Heart left ventricle (tissue), 16 donors: ENCODE results near the gene PTPRK. TPM values are rescaled to one million over a fixed set of nuclear protein-coding genes. Genes with fewer than 3 reads are reported as not detected.
A peak's percentile ranks its signal among the peaks of the same experiment; 100 is the strongest.

Experiments used
- ATAC-seq, 4 donors: fragments of 200-7000 bp; cut with Tn5 transposase; one replicate each; pipeline ENCODE4 v1.9.1; 2020 to 2022; ENCODE audit warnings: moderate library complexity in 4 of 4, mild to moderate bottlenecking in 3 of 4, moderate number of reproducible peaks in 1 of 4
- DNase-seq, 5 donors: peaks; one replicate each; pipeline ENCODE4 v3.0.0-alpha.2; 2020
- H3K27ac ChIP-seq, 12 donors: fragments of 200-600 bp; sonication (generic) in 4 of 12; one replicate each; pipeline versions ENCODE4 v1.5.0 to v1.8.0; 2016 to 2022; ENCODE audit warnings: mild to moderate bottlenecking in 2 of 12
- H3K27me3 ChIP-seq, 9 donors: fragments of 200-600 bp; sonication (generic) in 2 of 9; one replicate each; pipeline versions ENCODE4 v1.5.1 to v1.8.0; 2016 to 2022; ENCODE audit warnings: mild to moderate bottlenecking in 3 of 9
- H3K36me3 ChIP-seq, 9 donors: fragments of 200-600 bp; sonication (generic) in 2 of 9; one replicate each; pipeline versions ENCODE4 v1.5.0 to v1.8.0; 2018 to 2022; ENCODE audit warnings: mild to moderate bottlenecking in 2 of 9
- H3K4me1 ChIP-seq, 12 donors: fragments of 200-600 bp; sonication (generic) in 4 of 12; one replicate each; pipeline versions ENCODE4 v1.5.0 to v1.8.0; 2016 to 2022; ENCODE audit warnings: mild to moderate bottlenecking in 3 of 12
- H3K4me3 ChIP-seq, 12 donors: fragments of 200-600 bp; sonication (generic) in 4 of 12; one replicate each; pipeline versions ENCODE4 v1.5.0 to v1.8.0; 2017 to 2022; ENCODE audit warnings: mild to moderate bottlenecking in 9 of 12, moderate library complexity in 4 of 12
- H3K9me3 ChIP-seq, 12 donors: fragments of 200-600 bp; sonication (generic) in 4 of 12; one replicate each; pipeline versions ENCODE4 v1.5.0 to v1.8.0; 2016 to 2022; ENCODE audit warnings: mild to moderate bottlenecking in 1 of 12
- POLR2A ChIP-seq, 2 donors: fragments of 450-650 bp; IDR thresholded peaks; one replicate each; pipeline ENCODE4 v1.6.1; 2017; ENCODE audit warnings: antibody characterized with exemption in 2 of 2, mild to moderate bottlenecking in 2 of 2, moderate library complexity in 2 of 2
- WGBS, 4 donors: extraction: QIAGEN DNeasy Blood & Tissue Kit in 2 of 4; methylation state at CpG; one replicate each; pipeline versions ENCODE4 v1.1.5 to v1.1.7; 2013 to 2018; 5-methylcytosine and 5-hydroxymethylcytosine counted together
- intact Hi-C, 10 donors: fragments of 100-400 bp; cut with DNase I; formaldehyde crosslinking; loops; one replicate each; pipeline versions ENCODE4 v1.11.1 to v1.14.2; 2022
- polyA plus RNA-seq, 2 donors: library from polyadenylated mRNA; stranded (reverse); fragments of 200-250 nt; gene quantifications; one replicate each; pipeline ENCODE4 v1.2.3, GENCODE V29; 2013
- total RNA-seq, 9 donors: library from RNA; depleted of rRNA in 2 of 9; stranded (reverse); fragments of >200 nt in 2 of 9; fragmentation: NEBNext Ultra II Directional in 3 of 9; extraction: Animal tissue kit (Norgen Biotek cat#: 25700) in 3 of 9; gene quantifications; one replicate each; pipeline versions ENCODE4 v1.1.0 to v1.2.4, GENCODE V29; 2016 to 2023
- TF ChIP-seq, protein P1 (sequence below), 12 donors: fragments of 200-600 bp; sonication (generic) in 4 of 12; IDR thresholded peaks; one replicate each; pipeline versions ENCODE4 v1.5.0 to v1.8.0; 2018 to 2022; ENCODE audit warnings: antibody characterized with exemption in 12 of 12, mild to moderate bottlenecking in 5 of 12
- donor health status: ischemic (EF 13 %, LVEDD 7.1; RV severe dilation, severe dysfunction).
- donor health status: healthy with polysubstance abuse.
- donor health status: DM: no; HTN: yes; CAD: no.
- donor health status: DM: no; HTN: no; CAD: no.
- donor health status: ischemic (EF 25% LVEDD 6.9; RV normal size, moderate dysfunction).
- donor health status: ischemic (EF 25% LVEDD 5.7; RV mildly dilated, moderate dysfunction).
- donor health status: healthy.
- donor health status: DM: yes; HTN: yes; CAD: no.
- donor health status: ischemic (EF 35%, LVEDD 5.7; RV mildly dilated, moderate dysfunction).
- donor health status: nonischemic (EF 11% LVEDD 7.7; RV severe dilation, severe dysfunction).
- donor health status: DM: yes; HTN: yes; CAD: no.
- donor health status: PGD.
- donor health status: ischemic (EF 29% LVEDD 5.4; RV normal size, mild dysfunction).
- donor health status: nonischemic (EF 23%, LVEDD 6.1; RV moderate dilation, normal function).

The PTPRK gene
- total and polyA plus RNA-seq, 11 donors = 5.4 to 50.8 (median 38.5) TPM

- H3K27me3 ChIP-seq = no peaks in the 10 kb centered on the region
- no peaks in the 10 kb centered on the region for H3K36me3 ChIP-seq
- DNase-seq (no peak), ATAC-seq (no peak)
- no peak for TF ChIP-seq POLR2A (IDR thresholded peaks at IDR 0.05)
- H3K9me3 ChIP-seq = no peaks in the 10 kb centered on the region
- H3K27ac ChIP-seq = no peak overlapping the region
- H3K4me1 ChIP-seq = peaks cover 0 to 24% (median 8%) of the 10 kb centered on the region in 12 donors
- H3K4me3 ChIP-seq = no peak overlapping the region
- intact Hi-C loops = loop anchor here in 1 of 10 donors (10.0 kb wide), 1 partner anchor 170 kb away; no protein-coding TSS in a partner anchor
- WGBS, 4 donors = 88 to 94% (median 91%) methylated on average over 4 of the region's 4 CpGs
Measured at GRCh38 chr6:128345278-128345677, 175.1 kb downstream of the PTPRK start.

GRCh38 chr6:128343706-128344105, 176.7 kb downstream of the PTPRK start:
- no peak for ATAC-seq
- H3K4me1 ChIP-seq = peaks cover 0 to 38% (median 19%) of the 10 kb centered on the region in 12 donors

DNA sequence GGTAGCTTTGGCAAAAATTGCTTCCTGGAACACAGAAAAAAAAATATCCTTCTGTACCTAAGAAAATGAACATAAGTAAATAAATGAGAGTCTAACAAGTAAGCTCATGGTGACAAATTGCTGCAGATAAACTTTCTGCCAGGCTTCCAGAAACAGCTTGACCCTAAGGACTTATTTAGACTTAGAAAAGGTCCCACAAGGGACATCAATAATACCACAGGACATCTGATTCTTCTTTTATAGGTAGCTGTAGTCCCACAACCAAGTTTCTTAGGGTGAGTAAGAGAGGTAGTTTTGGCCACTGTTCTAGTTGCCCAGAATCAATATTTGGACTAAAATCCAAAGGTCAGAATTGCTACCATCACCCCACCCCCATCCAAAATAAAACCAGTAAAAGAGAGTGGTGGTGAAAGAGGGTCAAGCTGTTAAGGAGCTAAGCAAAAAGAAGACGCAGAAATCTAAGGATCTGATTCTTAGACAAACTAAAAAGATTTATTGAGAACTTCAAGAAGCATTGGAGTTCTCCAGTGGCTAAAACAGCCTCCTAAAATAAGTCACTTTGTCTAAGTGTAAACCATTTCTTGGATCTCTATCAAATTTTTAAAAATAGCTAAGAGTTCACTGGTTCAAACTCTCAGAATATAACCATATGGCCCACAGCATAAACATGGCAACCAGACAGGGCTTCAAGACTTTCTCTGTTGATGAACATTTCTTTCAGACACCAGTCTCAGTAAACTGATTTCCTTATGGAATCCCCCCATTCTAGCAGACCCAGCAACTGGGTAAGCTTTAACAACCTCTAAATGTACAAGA, 180.6 kb downstream of the PTPRK start:
- intact Hi-C loops = loop anchor here in 4 of 10 donors (5.0 to 10.0 kb wide), 4 partner anchors 82 to 177 kb away; no protein-coding TSS in a partner anchor
- no peaks in the 10 kb centered on the region for H3K9me3 ChIP-seq
- 78 to 88% (median 85%) methylated on average over 1 of the region's 1 CpG for WGBS, 4 donors
- no peak for TF ChIP-seq POLR2A (IDR thresholded peaks at IDR 0.05)
- TF ChIP-seq, protein P1, sequence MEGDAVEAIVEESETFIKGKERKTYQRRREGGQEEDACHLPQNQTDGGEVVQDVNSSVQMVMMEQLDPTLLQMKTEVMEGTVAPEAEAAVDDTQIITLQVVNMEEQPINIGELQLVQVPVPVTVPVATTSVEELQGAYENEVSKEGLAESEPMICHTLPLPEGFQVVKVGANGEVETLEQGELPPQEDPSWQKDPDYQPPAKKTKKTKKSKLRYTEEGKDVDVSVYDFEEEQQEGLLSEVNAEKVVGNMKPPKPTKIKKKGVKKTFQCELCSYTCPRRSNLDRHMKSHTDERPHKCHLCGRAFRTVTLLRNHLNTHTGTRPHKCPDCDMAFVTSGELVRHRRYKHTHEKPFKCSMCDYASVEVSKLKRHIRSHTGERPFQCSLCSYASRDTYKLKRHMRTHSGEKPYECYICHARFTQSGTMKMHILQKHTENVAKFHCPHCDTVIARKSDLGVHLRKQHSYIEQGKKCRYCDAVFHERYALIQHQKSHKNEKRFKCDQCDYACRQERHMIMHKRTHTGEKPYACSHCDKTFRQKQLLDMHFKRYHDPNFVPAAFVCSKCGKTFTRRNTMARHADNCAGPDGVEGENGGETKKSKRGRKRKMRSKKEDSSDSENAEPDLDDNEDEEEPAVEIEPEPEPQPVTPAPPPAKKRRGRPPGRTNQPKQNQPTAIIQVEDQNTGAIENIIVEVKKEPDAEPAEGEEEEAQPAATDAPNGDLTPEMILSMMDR (IDR thresholded peaks at IDR 0.05) = no peak
- peak overlapping the region in 9 of 12 donors; percentile 3 to 62 (median 32) for H3K27ac ChIP-seq
- DNase-seq (no peak), ATAC-seq (peak in 2 of 4 donors; percentile 53 to 59)
- no peaks in the 10 kb centered on the region for H3K27me3 ChIP-seq
- peaks cover 0 to 33% (median 16%) of the 10 kb centered on the region in 12 donors for H3K4me1 ChIP-seq
- H3K36me3 ChIP-seq = no peaks in the 10 kb centered on the region
- H3K4me3 ChIP-seq = no peak overlapping the region

More at GRCh38 chr6:128343706-128344105, 176.7 kb downstream of the PTPRK start:
- H3K27me3 ChIP-seq = no peaks in the 10 kb centered on the region
- 80 to 87% (median 84%) methylated on average over 3 of the region's 3 CpGs for WGBS, 4 donors
- H3K9me3 ChIP-seq = no peaks in the 10 kb centered on the region
- H3K27ac ChIP-seq = no peak overlapping the region
- no peak for TF ChIP-seq POLR2A (IDR thresholded peaks at IDR 0.05)
- TF ChIP-seq, protein P1 (IDR thresholded peaks at IDR 0.05) = no peak
- no peak overlapping the region for H3K4me3 ChIP-seq
- intact Hi-C loops = loop anchor here in 2 of 10 donors (5.0 to 10.0 kb wide), 2 partner anchors 171 to 174 kb away; no protein-coding TSS in a partner anchor
- H3K36me3 ChIP-seq = no peaks in the 10 kb centered on the region
- no peak for DNase-seq

DNA sequence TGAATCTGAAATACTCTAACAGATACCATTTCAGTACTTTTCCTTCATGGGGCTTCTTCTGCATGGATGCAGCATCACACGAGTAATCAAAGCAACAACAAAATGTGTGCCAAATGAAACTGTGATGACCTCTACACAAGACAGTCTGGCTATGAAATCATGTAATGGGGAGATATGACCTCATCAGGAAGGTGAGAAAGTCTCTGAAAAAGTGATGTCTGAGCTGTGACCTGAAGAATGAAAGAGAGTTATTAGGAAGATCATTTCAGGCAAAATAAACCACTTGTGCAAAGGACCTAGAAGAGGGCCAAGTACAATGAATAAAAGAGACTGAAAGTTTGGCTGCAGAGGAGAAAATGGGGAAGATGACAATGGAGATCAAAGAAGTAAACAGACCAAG, 182.8 kb downstream of the PTPRK start:
- Histone ChIP-seq H3K27ac (no peak overlapping the region), H3K36me3 (no peaks in the 10 kb centered on the region), H3K4me3 (no peak overlapping the region), H3K4me1 (peaks cover 0 to 44% (median 25%) of the 10 kb centered on the region in 12 donors), H3K27me3 (no peaks in the 10 kb centered on the region), H3K9me3 (no peaks in the 10 kb centered on the region)
- no peak for ATAC-seq
- intact Hi-C loops = loop anchor here in 2 of 10 donors (5.0 to 10.0 kb wide), 3 partner anchors 85 to 180 kb away; no protein-coding TSS in a partner anchor
- TF ChIP-seq, protein P1 (IDR thresholded peaks at IDR 0.05) = no peak
- no peak for TF ChIP-seq POLR2A (IDR thresholded peaks at IDR 0.05)
- WGBS, 4 donors = 47 to 63% (median 51%) methylated on average over 1 of the region's 1 CpG
- no peak for DNase-seq
